ENCODE measurements around the gene IHH. TPM values are rescaled to one million over a fixed set of nuclear protein-coding genes. Genes with fewer than 3 reads are reported as not detected.

IHH gene
- total RNA-seq, 1 experiment from 2014 or later = not detected

DNA sequence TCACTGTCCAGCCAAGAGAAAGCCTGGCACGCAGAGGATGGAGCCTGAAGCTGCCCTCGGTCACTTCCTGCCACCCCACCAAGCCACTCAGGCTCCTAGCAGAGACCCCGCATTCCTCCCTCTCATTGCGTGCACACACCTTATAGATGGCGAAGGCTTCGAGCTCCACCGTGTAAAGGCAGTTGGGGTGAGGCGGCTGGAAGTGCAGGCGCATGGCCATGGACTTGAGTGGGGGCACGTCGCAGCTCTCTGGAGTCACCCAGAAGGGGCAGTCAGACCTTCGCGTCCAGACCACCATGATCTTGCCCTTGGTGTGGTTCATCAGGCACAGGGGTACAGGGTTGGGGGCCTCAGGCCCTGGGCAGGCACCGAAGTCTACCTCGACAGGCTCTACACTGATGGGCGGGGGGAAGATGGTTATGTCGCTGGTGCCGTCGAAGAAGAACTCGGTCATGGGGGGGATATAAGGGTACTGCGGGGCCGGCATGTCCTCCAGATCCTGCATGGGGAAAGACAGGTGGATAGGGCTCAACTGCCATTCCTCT lies 33.1 kb downstream of the IHH start:
- Histone ChIP-seq H3K79me2 (ENCODE audit: insufficient read depth, low read length) (no peaks in the 10 kb centered on the region), H4K5ac (ENCODE audit: insufficient read length, low read depth, low read length) (no peak overlapping the region), H3K9ac (ENCODE audit: extremely low read depth, insufficient read length, low read length) (no peak overlapping the region), H3K4me2 (ENCODE audit: insufficient read depth, insufficient read length, low read length) (no peak overlapping the region), H3T11ph (ENCODE audit: low read length) (no peak overlapping the region), H2BK15ac (ENCODE audit: low read depth, low read length) (no peak overlapping the region), H2AFZ (ENCODE audit: low read length) (no peak overlapping the region), H3K18ac (ENCODE audit: insufficient read length, low read depth, low read length) (no peak overlapping the region), H3K27me3 (ENCODE audit: insufficient read depth, low read length) (no peaks in the 10 kb centered on the region), H3K23me2 (ENCODE audit: insufficient read length, low read depth, low read length, poor library complexity, severe bottlenecking) (no peaks in the 10 kb centered on the region), H3K4me1 (ENCODE audit: insufficient read depth, low read length) (no peaks in the 10 kb centered on the region), H3K79me1 (ENCODE audit: insufficient read depth, low read depth, low read length, poor library complexity, severe bottlenecking) (no peaks in the 10 kb centered on the region), H3K56ac (ENCODE audit: insufficient read length, low read depth, low read length) (no peak overlapping the region), H4K20me1 (ENCODE audit: control insufficient read depth, insufficient read depth, insufficient read length) (no peaks in the 10 kb centered on the region), H3K23ac (ENCODE audit: insufficient read length, low read depth, low read length) (no peak overlapping the region), H3K9me3 (ENCODE audit: control insufficient read depth, low read depth, low read length) (no peaks in the 10 kb centered on the region), H2AK5ac (ENCODE audit: insufficient read length, low read length) (no peak overlapping the region), H2BK5ac (ENCODE audit: insufficient read length, low read length) (no peak overlapping the region), H4K91ac (ENCODE audit: insufficient read length, low read depth, low read length) (no peak overlapping the region), H3K14ac (ENCODE audit: insufficient read depth, low read length) (no peak overlapping the region), H2BK120ac (ENCODE audit: low read depth, low read length, poor library complexity, severe bottlenecking) (no peak overlapping the region), H4K8ac (replicated peaks; ENCODE audit: insufficient read length, low read depth, low read length) (no peak overlapping the region), H3K4ac (ENCODE audit: low read depth, low read length) (no peak overlapping the region), H3K27ac (ENCODE audit: insufficient read length, low read depth, low read length) (no peak overlapping the region), H2BK12ac (ENCODE audit: insufficient read length, low read depth, low read length) (no peak overlapping the region), H2BK20ac (ENCODE audit: low read depth, low read length, poor library complexity, severe bottlenecking) (no peak overlapping the region)
- no peak for DNase-seq
- TF ChIP-seq, protein P1, sequence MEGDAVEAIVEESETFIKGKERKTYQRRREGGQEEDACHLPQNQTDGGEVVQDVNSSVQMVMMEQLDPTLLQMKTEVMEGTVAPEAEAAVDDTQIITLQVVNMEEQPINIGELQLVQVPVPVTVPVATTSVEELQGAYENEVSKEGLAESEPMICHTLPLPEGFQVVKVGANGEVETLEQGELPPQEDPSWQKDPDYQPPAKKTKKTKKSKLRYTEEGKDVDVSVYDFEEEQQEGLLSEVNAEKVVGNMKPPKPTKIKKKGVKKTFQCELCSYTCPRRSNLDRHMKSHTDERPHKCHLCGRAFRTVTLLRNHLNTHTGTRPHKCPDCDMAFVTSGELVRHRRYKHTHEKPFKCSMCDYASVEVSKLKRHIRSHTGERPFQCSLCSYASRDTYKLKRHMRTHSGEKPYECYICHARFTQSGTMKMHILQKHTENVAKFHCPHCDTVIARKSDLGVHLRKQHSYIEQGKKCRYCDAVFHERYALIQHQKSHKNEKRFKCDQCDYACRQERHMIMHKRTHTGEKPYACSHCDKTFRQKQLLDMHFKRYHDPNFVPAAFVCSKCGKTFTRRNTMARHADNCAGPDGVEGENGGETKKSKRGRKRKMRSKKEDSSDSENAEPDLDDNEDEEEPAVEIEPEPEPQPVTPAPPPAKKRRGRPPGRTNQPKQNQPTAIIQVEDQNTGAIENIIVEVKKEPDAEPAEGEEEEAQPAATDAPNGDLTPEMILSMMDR (conservative IDR thresholded peaks at IDR 0.05) = no peak
- no peaks in the 10 kb centered on the region for H3K9me3 Mint-ChIP-seq
- H3K4me3 Mint-ChIP-seq = no peak overlapping the region
- WGBS (ENCODE audit: extremely low coverage, insufficient read length, low lambda C conversion rate) = no CpG with 5 or more reads among the region's 22 CpGs
- peaks cover 20% of the 10 kb centered on the region for H3K27me3 Mint-ChIP-seq (ENCODE audit: low read depth)
- H3K4me1 Mint-ChIP-seq = peaks cover 10 to 11% of the 10 kb centered on the region in 2 experiments
- H3K36me3 Mint-ChIP-seq (ENCODE audit: insufficient read depth in 1 of 3, low read depth in 3 of 3) = no peaks in the 10 kb centered on the region
- H3K27ac Mint-ChIP-seq = no peak overlapping the region
